KMS-11 (cell line): ENCODE results near the gene EGR1.

Experiments
- H2AFZ ChIP-seq: fragments of 200-600 bp; sonication (generic); 2 replicates; pipeline ENCODE4 v1.6.1; 2016; ENCODE audit warnings: antibody characterized with exemption, mixed run types, low read depth
- H3K27ac ChIP-seq: fragments of 200-600 bp; sonication (generic); 2 replicates; pipeline ENCODE4 v1.6.1; 2016; ENCODE audit warnings: mild to moderate bottlenecking, mixed run types
- H3K27me3 ChIP-seq: fragments of 200-600 bp; sonication (generic); 2 replicates; pipeline ENCODE4 v1.6.1; 2017; ENCODE audit warnings: mild to moderate bottlenecking, low read depth, mixed run types, moderate library complexity; ENCODE audit not compliant: insufficient read depth
- H3K36me3 ChIP-seq: fragments of 200-600 bp; sonication (generic); 2 replicates; pipeline ENCODE4 v1.6.1; 2017; ENCODE audit warnings: mild to moderate bottlenecking, mixed run types; ENCODE audit not compliant: insufficient read depth
- H3K4me1 ChIP-seq: fragments of 200-600 bp; sonication (generic); 2 replicates; pipeline ENCODE4 v1.6.1; 2016; ENCODE audit warnings: mild to moderate bottlenecking, low read depth, mixed run types; ENCODE audit not compliant: poor library complexity, severe bottlenecking
- H3K4me2 ChIP-seq: fragments of 200-600 bp; sonication (generic); 2 replicates; pipeline ENCODE4 v1.7.0; 2016; ENCODE audit warnings: mild to moderate bottlenecking, mixed run types
- H3K4me3 ChIP-seq: fragments of 200-600 bp; sonication (generic); IDR thresholded peaks from 2 replicates; pipeline ENCODE4 v1.6.1; 2017; ENCODE audit warnings: low read depth, low read length, mixed read lengths; ENCODE audit not compliant: insufficient read depth
- H3K79me2 ChIP-seq: fragments of 200-600 bp; sonication (generic); 2 replicates; pipeline ENCODE4 v1.6.1; 2016; ENCODE audit warnings: low read depth, mixed run types; ENCODE audit not compliant: insufficient read depth
- H3K9ac ChIP-seq: fragments of 200-600 bp; sonication (generic); 2 replicates; pipeline ENCODE4 v1.6.1; 2016; ENCODE audit warnings: mild to moderate bottlenecking, mixed run types
- H4K20me1 ChIP-seq: fragments of 200-600 bp; sonication (generic); 2 replicates; pipeline ENCODE4 v1.6.1; 2016; ENCODE audit warnings: mild to moderate bottlenecking, mixed run types; ENCODE audit not compliant: insufficient read depth
- CTCF ChIP-seq: fragments of 200-600 bp; sonication (generic); conservative IDR thresholded peaks from 2 replicates; pipeline ENCODE4 v1.6.1; 2017; ENCODE audit warnings: low read depth, mild to moderate bottlenecking, antibody characterized with exemption, low read length, moderate library complexity, mixed read lengths

The EGR1 gene

GRCh38 chr5:138457531-138458275 lies 7.6 kb upstream of the EGR1 start:
- Histone ChIP-seq H3K36me3 (no peaks in the 10 kb centered on the region), H3K4me1 (no peaks in the 10 kb centered on the region), H3K9ac (no peak overlapping the region), H3K4me2 (no peak overlapping the region), H3K4me3 (no peak overlapping the region), H3K27me3 (no peaks in the 10 kb centered on the region; the same call in 1 of the 2 replicates), H4K20me1 (no peaks in the 10 kb centered on the region), H3K27ac (no peak overlapping the region), H2AFZ (no peak overlapping the region), H3K79me2 (no peaks in the 10 kb centered on the region)
- no peak for TF ChIP-seq CTCF

- peaks cover 2% of the 10 kb centered on the region for H3K4me1 ChIP-seq
- no peak overlapping the region for H2AFZ ChIP-seq
- H3K79me2 ChIP-seq = no peaks in the 10 kb centered on the region
- H3K27ac ChIP-seq = no peak overlapping the region
- H3K36me3 ChIP-seq = no peaks in the 10 kb centered on the region
- no peaks in the 10 kb centered on the region; the same call in 1 of the 2 replicates for H3K27me3 ChIP-seq
- H3K4me3 ChIP-seq = no peak overlapping the region
- H3K4me2 ChIP-seq = no peak overlapping the region
- no peak overlapping the region for H3K9ac ChIP-seq
- H4K20me1 ChIP-seq = no peaks in the 10 kb centered on the region
- no peak for TF ChIP-seq CTCF
Observed at GRCh38 chr5:138458384-138458783, 6.9 kb upstream of the EGR1 start.

GRCh38 chr5:138458856-138459255 lies 6.4 kb upstream of the EGR1 start:
- Histone ChIP-seq H3K4me2 (no peak overlapping the region), H4K20me1 (no peaks in the 10 kb centered on the region), H3K9ac (no peak overlapping the region), H3K4me1 (peaks cover 6% of the 10 kb centered on the region), H3K4me3 (no peak overlapping the region), H3K36me3 (no peaks in the 10 kb centered on the region), H2AFZ (no peak overlapping the region), H3K79me2 (no peaks in the 10 kb centered on the region), H3K27me3 (no peaks in the 10 kb centered on the region; the same call in 1 of the 2 replicates), H3K27ac (no peak overlapping the region)
- no peak for TF ChIP-seq CTCF

GRCh38 chr5:138459311-138459933 lies 5.9 kb upstream of the EGR1 start:
- no peaks in the 10 kb centered on the region; the same call in 1 of the 2 replicates for H3K27me3 ChIP-seq
- H3K4me3 ChIP-seq = no peak overlapping the region
- peaks cover 6% of the 10 kb centered on the region for H3K4me1 ChIP-seq
- no peak overlapping the region for H3K27ac ChIP-seq
- H3K4me2 ChIP-seq = no peak overlapping the region
- H3K9ac ChIP-seq = no peak overlapping the region
- no peak overlapping the region for H2AFZ ChIP-seq
- no peaks in the 10 kb centered on the region for H3K36me3 ChIP-seq
- no peaks in the 10 kb centered on the region for H3K79me2 ChIP-seq
- H4K20me1 ChIP-seq = no peaks in the 10 kb centered on the region
- no peak for TF ChIP-seq CTCF
